ENCODE results near the gene SPOCK3.

SPOCK3 gene

DNA sequence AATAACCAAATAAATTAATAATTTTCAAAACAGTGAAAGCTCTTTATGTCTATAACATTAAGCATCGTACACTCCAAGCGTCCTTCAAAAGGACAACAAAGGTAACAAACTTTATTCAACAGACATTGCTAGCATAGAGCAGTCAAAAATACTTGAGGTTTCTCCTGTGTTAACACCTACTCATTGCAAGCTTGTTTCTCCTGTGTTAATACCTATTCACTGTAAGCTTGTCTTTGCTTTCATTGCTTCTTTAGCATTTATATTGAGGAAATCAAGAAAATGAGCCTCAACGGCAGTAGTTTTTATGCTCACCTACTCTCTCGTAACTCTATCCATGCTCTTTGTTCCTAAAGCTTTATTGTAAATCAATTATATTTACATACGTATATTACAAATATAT, 3.5 kb downstream of the SPOCK3 start:
- Histone ChIP-seq H3K27ac (ENCODE audit: low read depth in 2 of 2, low read length in 2 of 2) (no peak overlapping the region), H3K9ac (ENCODE audit: low read depth in 1 of 2, low read length in 2 of 2) (no peak overlapping the region), H3K27me3 (ENCODE audit: control insufficient read depth in 2 of 2, insufficient read depth in 2 of 2, low read length in 2 of 2) (peaks cover 3 to 7% of the 10 kb centered on the region in 2 donors), H3K9me3 (ENCODE audit: control insufficient read depth in 2 of 2, low read length in 2 of 2) (no peaks in the 10 kb centered on the region), H3K4me1 (ENCODE audit: control insufficient read depth in 2 of 2, insufficient read depth in 2 of 2, low read length in 2 of 2) (peaks cover 0 to 2% of the 10 kb centered on the region in 2 donors), H3K36me3 (ENCODE audit: control insufficient read depth in 2 of 2, insufficient read depth in 2 of 2, low read length in 2 of 2) (no peaks in the 10 kb centered on the region), H3K4me3 (ENCODE audit: low read length in 2 of 2) (no peak overlapping the region)

- Histone ChIP-seq H3K27ac (ENCODE audit: low read depth in 2 of 2, low read length in 2 of 2) (no peak overlapping the region), H3K9me3 (ENCODE audit: control insufficient read depth in 2 of 2, low read length in 2 of 2) (no peaks in the 10 kb centered on the region)
These were observed 12.2 kb downstream of the SPOCK3 start for GRCh38 chr4:167222099-167222498.

GRCh38 chr4:167221084-167221483, 13.2 kb downstream of the SPOCK3 start:
- Histone ChIP-seq H3K9ac (ENCODE audit: low read depth in 1 of 2, low read length in 2 of 2) (no peak overlapping the region), H3K36me3 (ENCODE audit: control insufficient read depth in 2 of 2, insufficient read depth in 2 of 2, low read length in 2 of 2) (no peaks in the 10 kb centered on the region), H3K4me3 (ENCODE audit: low read length in 2 of 2) (no peak overlapping the region), H3K27me3 (ENCODE audit: control insufficient read depth in 2 of 2, insufficient read depth in 2 of 2, low read length in 2 of 2) (no peaks in the 10 kb centered on the region), H3K27ac (ENCODE audit: low read depth in 2 of 2, low read length in 2 of 2) (no peak overlapping the region), H3K9me3 (ENCODE audit: control insufficient read depth in 2 of 2, low read length in 2 of 2) (no peaks in the 10 kb centered on the region), H3K4me1 (ENCODE audit: control insufficient read depth in 2 of 2, insufficient read depth in 2 of 2, low read length in 2 of 2) (no peaks in the 10 kb centered on the region)

More at GRCh38 chr4:167222099-167222498, 12.2 kb downstream of the SPOCK3 start:
- Histone ChIP-seq H3K9ac (ENCODE audit: low read depth in 1 of 2, low read length in 2 of 2) (no peak overlapping the region), H3K4me3 (ENCODE audit: low read length in 2 of 2) (no peak overlapping the region), H3K27me3 (ENCODE audit: control insufficient read depth in 2 of 2, insufficient read depth in 2 of 2, low read length in 2 of 2) (no peaks in the 10 kb centered on the region), H3K4me1 (ENCODE audit: control insufficient read depth in 2 of 2, insufficient read depth in 2 of 2, low read length in 2 of 2) (no peaks in the 10 kb centered on the region), H3K36me3 (ENCODE audit: control insufficient read depth in 2 of 2, insufficient read depth in 2 of 2, low read length in 2 of 2) (no peaks in the 10 kb centered on the region)

GRCh38 chr4:167218022-167218608, 16.2 kb downstream of the SPOCK3 start:
- H3K36me3 ChIP-seq (ENCODE audit: control insufficient read depth in 2 of 2, insufficient read depth in 2 of 2, low read length in 2 of 2), result no peaks in the 10 kb centered on the region
- H3K9ac ChIP-seq (ENCODE audit: low read depth in 1 of 2, low read length in 2 of 2), result no peak overlapping the region
- H3K9me3 ChIP-seq (ENCODE audit: control insufficient read depth in 2 of 2, low read length in 2 of 2), result no peaks in the 10 kb centered on the region
- no peak overlapping the region for H3K4me3 ChIP-seq (ENCODE audit: low read length in 2 of 2)
- H3K27me3 ChIP-seq (ENCODE audit: control insufficient read depth in 2 of 2, insufficient read depth in 2 of 2, low read length in 2 of 2), result no peaks in the 10 kb centered on the region
- H3K27ac ChIP-seq (ENCODE audit: low read depth in 2 of 2, low read length in 2 of 2), result no peak overlapping the region
- H3K4me1 ChIP-seq (ENCODE audit: control insufficient read depth in 2 of 2, insufficient read depth in 2 of 2, low read length in 2 of 2), result no peaks in the 10 kb centered on the region

DNA sequence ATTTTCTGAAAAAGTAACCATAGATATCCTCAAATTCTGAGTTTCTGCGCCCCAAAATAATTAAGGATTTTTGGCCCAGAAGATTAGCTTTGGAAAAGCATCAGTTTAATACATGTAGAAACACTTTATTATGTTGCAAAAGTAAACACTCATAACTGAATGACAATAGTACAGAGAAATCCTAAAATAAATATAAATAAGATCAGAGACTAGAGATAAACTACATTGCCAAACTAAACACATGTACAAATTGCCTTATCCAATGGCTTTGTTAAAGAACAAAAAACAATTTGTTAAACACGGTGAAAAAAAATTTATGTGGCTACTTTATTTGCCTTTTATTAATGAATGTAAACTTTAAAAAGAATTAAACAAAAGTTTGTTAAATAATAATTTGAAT, 17.5 kb downstream of the SPOCK3 start:
- no peaks in the 10 kb centered on the region for H3K9me3 ChIP-seq (ENCODE audit: control insufficient read depth in 2 of 2, low read length in 2 of 2)
- H3K36me3 ChIP-seq (ENCODE audit: control insufficient read depth in 2 of 2, insufficient read depth in 2 of 2, low read length in 2 of 2), result no peaks in the 10 kb centered on the region
- H3K27ac ChIP-seq (ENCODE audit: low read depth in 2 of 2, low read length in 2 of 2), result no peak overlapping the region
- no peak overlapping the region for H3K4me3 ChIP-seq (ENCODE audit: low read length in 2 of 2)
- no peaks in the 10 kb centered on the region for H3K4me1 ChIP-seq (ENCODE audit: control insufficient read depth in 2 of 2, insufficient read depth in 2 of 2, low read length in 2 of 2)
- no peaks in the 10 kb centered on the region for H3K27me3 ChIP-seq (ENCODE audit: control insufficient read depth in 2 of 2, insufficient read depth in 2 of 2, low read length in 2 of 2)
- no peak overlapping the region for H3K9ac ChIP-seq (ENCODE audit: low read depth in 1 of 2, low read length in 2 of 2)

DNA sequence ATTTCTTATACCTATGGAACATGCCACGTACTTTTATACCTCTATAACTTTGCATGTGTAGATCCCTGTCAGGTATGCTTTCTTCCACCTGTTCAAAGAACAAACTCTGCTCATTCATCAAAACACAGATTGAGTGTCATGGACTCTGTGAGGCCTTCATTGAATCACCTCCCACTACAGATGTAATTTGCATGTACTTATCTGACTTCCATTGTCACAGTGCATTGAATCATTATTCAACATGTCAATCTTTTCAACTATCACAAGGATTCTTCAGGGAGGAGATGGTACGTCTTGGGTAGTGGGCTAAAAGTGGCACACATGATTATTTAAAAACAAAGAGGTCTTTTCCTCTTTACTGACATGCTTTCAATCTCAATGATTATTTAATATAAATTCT, 24.1 kb downstream of the SPOCK3 start:
- no peak overlapping the region for H3K27ac ChIP-seq (ENCODE audit: low read depth in 2 of 2, low read length in 2 of 2)
- no peak overlapping the region for H3K4me3 ChIP-seq (ENCODE audit: low read length in 2 of 2)
- no peaks in the 10 kb centered on the region for H3K36me3 ChIP-seq (ENCODE audit: control insufficient read depth in 2 of 2, insufficient read depth in 2 of 2, low read length in 2 of 2)
- H3K4me1 ChIP-seq (ENCODE audit: control insufficient read depth in 2 of 2, insufficient read depth in 2 of 2, low read length in 2 of 2), result no peaks in the 10 kb centered on the region
- H3K27me3 ChIP-seq (ENCODE audit: control insufficient read depth in 2 of 2, insufficient read depth in 2 of 2, low read length in 2 of 2), result no peaks in the 10 kb centered on the region
- no peaks in the 10 kb centered on the region for H3K9me3 ChIP-seq (ENCODE audit: control insufficient read depth in 2 of 2, low read length in 2 of 2)
- H3K9ac ChIP-seq (ENCODE audit: low read depth in 1 of 2, low read length in 2 of 2), result no peak overlapping the region

DNA sequence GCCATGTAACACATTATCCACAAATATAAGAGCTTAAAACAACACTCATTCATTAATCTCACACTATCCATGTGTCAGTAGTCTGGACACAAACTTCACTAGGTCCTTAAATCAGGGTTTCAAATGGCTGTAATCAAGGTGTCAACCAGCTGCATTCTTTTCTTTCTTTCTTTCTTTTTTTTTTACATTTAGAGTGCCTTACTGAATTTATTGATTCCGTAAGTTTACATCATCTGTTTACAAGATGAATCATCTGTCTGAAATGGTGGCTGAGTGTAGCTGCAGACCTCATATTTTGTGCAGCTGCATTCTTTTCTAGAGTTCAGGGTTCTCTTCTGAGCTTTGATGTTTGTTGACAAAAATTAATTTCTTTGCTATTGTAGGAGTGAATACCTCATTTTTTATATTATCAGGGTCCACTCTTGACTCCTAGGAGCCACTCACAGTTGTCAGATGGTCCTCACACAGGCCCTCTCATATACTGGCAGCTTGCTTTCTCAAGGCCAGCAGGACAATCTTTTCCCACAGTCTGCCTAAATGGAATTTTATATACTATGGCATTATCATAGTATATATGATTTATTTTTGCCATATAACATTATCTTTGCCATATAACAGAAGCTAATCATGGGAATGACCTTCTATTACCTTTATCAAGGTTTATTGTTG, 37.8 kb downstream of the SPOCK3 start:
- no peak overlapping the region for H3K9ac ChIP-seq (ENCODE audit: low read depth in 1 of 2, low read length in 2 of 2)
- H3K36me3 ChIP-seq (ENCODE audit: control insufficient read depth in 2 of 2, insufficient read depth in 2 of 2, low read length in 2 of 2), result no peaks in the 10 kb centered on the region
- H3K27ac ChIP-seq (ENCODE audit: low read depth in 2 of 2, low read length in 2 of 2), result no peak overlapping the region
- no peaks in the 10 kb centered on the region for H3K27me3 ChIP-seq (ENCODE audit: control insufficient read depth in 2 of 2, insufficient read depth in 2 of 2, low read length in 2 of 2)
- H3K4me1 ChIP-seq (ENCODE audit: control insufficient read depth in 2 of 2, insufficient read depth in 2 of 2, low read length in 2 of 2), result no peaks in the 10 kb centered on the region
- no peak overlapping the region for H3K4me3 ChIP-seq (ENCODE audit: low read length in 2 of 2)
- no peaks in the 10 kb centered on the region for H3K9me3 ChIP-seq (ENCODE audit: control insufficient read depth in 2 of 2, low read length in 2 of 2)

GRCh38 chr4:167190379-167190778, 43.9 kb downstream of the SPOCK3 start:
- H3K4me1 ChIP-seq (ENCODE audit: control insufficient read depth in 2 of 2, insufficient read depth in 2 of 2, low read length in 2 of 2), result no peaks in the 10 kb centered on the region
- no peak overlapping the region for H3K27ac ChIP-seq (ENCODE audit: low read depth in 2 of 2, low read length in 2 of 2)

GRCh38 chr4:167185465-167185864, 48.8 kb downstream of the SPOCK3 start:
- H3K9ac ChIP-seq (ENCODE audit: low read depth in 1 of 2, low read length in 2 of 2), result no peak overlapping the region
- no peaks in the 10 kb centered on the region for H3K4me1 ChIP-seq (ENCODE audit: control insufficient read depth in 2 of 2, insufficient read depth in 2 of 2, low read length in 2 of 2)
- H3K27me3 ChIP-seq (ENCODE audit: control insufficient read depth in 2 of 2, insufficient read depth in 2 of 2, low read length in 2 of 2), result no peaks in the 10 kb centered on the region
- H3K9me3 ChIP-seq (ENCODE audit: control insufficient read depth in 2 of 2, low read length in 2 of 2), result no peaks in the 10 kb centered on the region
- no peaks in the 10 kb centered on the region for H3K36me3 ChIP-seq (ENCODE audit: control insufficient read depth in 2 of 2, insufficient read depth in 2 of 2, low read length in 2 of 2)
- no peak overlapping the region for H3K4me3 ChIP-seq (ENCODE audit: low read length in 2 of 2)
- no peak overlapping the region for H3K27ac ChIP-seq (ENCODE audit: low read depth in 2 of 2, low read length in 2 of 2)

More at GRCh38 chr4:167190379-167190778, 43.9 kb downstream of the SPOCK3 start:
- no peaks in the 10 kb centered on the region for H3K9me3 ChIP-seq (ENCODE audit: control insufficient read depth in 2 of 2, low read length in 2 of 2)
- H3K4me3 ChIP-seq (ENCODE audit: low read length in 2 of 2), result no peak overlapping the region
- no peaks in the 10 kb centered on the region for H3K36me3 ChIP-seq (ENCODE audit: control insufficient read depth in 2 of 2, insufficient read depth in 2 of 2, low read length in 2 of 2)
- H3K9ac ChIP-seq (ENCODE audit: low read depth in 1 of 2, low read length in 2 of 2), result no peak overlapping the region
- no peaks in the 10 kb centered on the region for H3K27me3 ChIP-seq (ENCODE audit: control insufficient read depth in 2 of 2, insufficient read depth in 2 of 2, low read length in 2 of 2)

DNA sequence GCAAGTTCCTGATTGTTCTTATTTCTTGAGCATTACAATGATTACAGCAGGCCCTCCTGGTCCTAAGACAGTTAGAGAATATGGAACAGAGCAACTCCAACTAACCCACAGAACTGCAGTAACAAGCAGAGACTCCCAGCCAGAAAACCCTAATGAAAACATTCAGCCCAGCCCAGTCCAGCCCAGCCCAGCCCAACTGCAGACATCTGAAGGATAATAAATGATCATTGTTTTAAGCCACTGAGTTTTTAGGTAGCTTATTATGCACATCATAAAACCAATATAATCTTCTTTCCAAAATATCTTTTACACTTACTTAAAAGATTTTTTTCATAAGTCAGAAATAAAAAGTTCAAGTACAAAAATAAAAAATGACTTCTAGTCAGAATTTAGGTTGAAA, 51.3 kb downstream of the SPOCK3 start:
- Histone ChIP-seq H3K9me3 (ENCODE audit: control insufficient read depth in 2 of 2, low read length in 2 of 2) (no peaks in the 10 kb centered on the region), H3K9ac (ENCODE audit: low read depth in 1 of 2, low read length in 2 of 2) (no peak overlapping the region), H3K27me3 (ENCODE audit: control insufficient read depth in 2 of 2, insufficient read depth in 2 of 2, low read length in 2 of 2) (no peaks in the 10 kb centered on the region), H3K4me1 (ENCODE audit: control insufficient read depth in 2 of 2, insufficient read depth in 2 of 2, low read length in 2 of 2) (no peaks in the 10 kb centered on the region), H3K27ac (ENCODE audit: low read depth in 2 of 2, low read length in 2 of 2) (no peak overlapping the region), H3K4me3 (ENCODE audit: low read length in 2 of 2) (no peak overlapping the region), H3K36me3 (ENCODE audit: control insufficient read depth in 2 of 2, insufficient read depth in 2 of 2, low read length in 2 of 2) (no peaks in the 10 kb centered on the region)

Data from mucosa of rectum (tissue), 2 donors.